SU-DHL-6 (cell line): Measurements from ENCODE around the gene MED27.

Experiments used
- EZH2phosphoT487 ChIP-seq: fragments of 200-600 bp; sonication (generic), shearing (Covaris generic); conservative IDR thresholded peaks from 2 replicates; pipeline ENCODE4 v1.6.1; 2018; ENCODE audit warnings: mild to moderate bottlenecking, antibody characterized with exemption, low read length, moderate library complexity, mixed read lengths
- TF ChIP-seq, protein P1 (sequence below): fragments of 200-600 bp; sonication (generic); IDR thresholded peaks from one replicate; pipeline ENCODE4 v1.5.1; 2017; ENCODE audit warnings: antibody characterized with exemption, mild to moderate bottlenecking, low read length, moderate library complexity; ENCODE audit not compliant: insufficient read depth, poor library complexity, severe bottlenecking

- TF ChIP-seq, protein P1, sequence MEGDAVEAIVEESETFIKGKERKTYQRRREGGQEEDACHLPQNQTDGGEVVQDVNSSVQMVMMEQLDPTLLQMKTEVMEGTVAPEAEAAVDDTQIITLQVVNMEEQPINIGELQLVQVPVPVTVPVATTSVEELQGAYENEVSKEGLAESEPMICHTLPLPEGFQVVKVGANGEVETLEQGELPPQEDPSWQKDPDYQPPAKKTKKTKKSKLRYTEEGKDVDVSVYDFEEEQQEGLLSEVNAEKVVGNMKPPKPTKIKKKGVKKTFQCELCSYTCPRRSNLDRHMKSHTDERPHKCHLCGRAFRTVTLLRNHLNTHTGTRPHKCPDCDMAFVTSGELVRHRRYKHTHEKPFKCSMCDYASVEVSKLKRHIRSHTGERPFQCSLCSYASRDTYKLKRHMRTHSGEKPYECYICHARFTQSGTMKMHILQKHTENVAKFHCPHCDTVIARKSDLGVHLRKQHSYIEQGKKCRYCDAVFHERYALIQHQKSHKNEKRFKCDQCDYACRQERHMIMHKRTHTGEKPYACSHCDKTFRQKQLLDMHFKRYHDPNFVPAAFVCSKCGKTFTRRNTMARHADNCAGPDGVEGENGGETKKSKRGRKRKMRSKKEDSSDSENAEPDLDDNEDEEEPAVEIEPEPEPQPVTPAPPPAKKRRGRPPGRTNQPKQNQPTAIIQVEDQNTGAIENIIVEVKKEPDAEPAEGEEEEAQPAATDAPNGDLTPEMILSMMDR = no peak
- no peak for TF ChIP-seq EZH2phosphoT487
These were observed 238.6 kb downstream of the MED27 start for GRCh38 chr9:131840751-131841702.
